T47D (cell line): ENCODE results near the gene OGFOD2.

Source experiments
- DNase-seq, 2 experiments: peaks; one replicate each; pipeline versions ENCODE4 v3.0.0 to v3.0.0-alpha.2; 2011 to 2012; ENCODE audit warnings: low read depth in 1 of 2, low spot score in 1 of 2
- JUND ChIP-seq: IDR thresholded peaks from 2 replicates; pipeline ENCODE4 v1.6.1; 2012; ENCODE audit warnings: low read depth
- in situ Hi-C: cut with HindIII; loops from 2 replicates; pipeline ENCODE4 v1.10.0; 2016; ENCODE audit warnings: low sequenced_read_pairs, low pct_unique_long_range_greater_than_20kb

OGFOD2 gene

GRCh38 chr12:122943196-122943595 lies 31.8 kb upstream of the OGFOD2 start:
- no peak for TF ChIP-seq JUND
- in situ Hi-C loops, result no loop called here

GRCh38 chr12:122944605-122945592 lies 30.1 kb upstream of the OGFOD2 start:
- in situ Hi-C loops, result no loop called here
- TF ChIP-seq JUND, result no peak
- DNase-seq, result peak in 1 of 2 experiments; percentile 66

More at GRCh38 chr12:122943196-122943595, 31.8 kb upstream of the OGFOD2 start:
- DNase-seq, result no peak

- TF ChIP-seq JUND, result no peak
- peak; percentile 76 to 91 for DNase-seq
- in situ Hi-C loops, result no loop called here
Measured at GRCh38 chr12:122946690-122947341, 28.2 kb upstream of the OGFOD2 start.

- TF ChIP-seq JUND, result no peak
- DNase-seq, result no peak
- in situ Hi-C loops, result no loop called here
Measured at GRCh38 chr12:122947352-122947792, 27.7 kb upstream of the OGFOD2 start.

- DNase-seq, result no peak
- no peak for TF ChIP-seq JUND
- in situ Hi-C loops, result no loop called here
Measured at GRCh38 chr12:122948605-122949004, 26.4 kb upstream of the OGFOD2 start.

- in situ Hi-C loops, result no loop called here
- DNase-seq, result no peak
- TF ChIP-seq JUND, result no peak
Measured at GRCh38 chr12:122949405-122949804, 25.6 kb upstream of the OGFOD2 start.

- no peak for TF ChIP-seq JUND
- in situ Hi-C loops, result no loop called here
- no peak for DNase-seq
Measured at GRCh38 chr12:122949816-122950675, 25.0 kb upstream of the OGFOD2 start.

- in situ Hi-C loops, result no loop called here
Measured at GRCh38 chr12:122951406-122951805, 23.6 kb upstream of the OGFOD2 start.

GRCh38 chr12:122951979-122952892 lies 22.8 kb upstream of the OGFOD2 start:
- in situ Hi-C loops, result no loop called here
- TF ChIP-seq JUND, result no peak
- peak; percentile 86 to 94 for DNase-seq

More at GRCh38 chr12:122951406-122951805, 23.6 kb upstream of the OGFOD2 start:
- DNase-seq, result no peak
- no peak for TF ChIP-seq JUND

GRCh38 chr12:122955156-122955555 lies 19.9 kb upstream of the OGFOD2 start:
- no peak for DNase-seq
- TF ChIP-seq JUND, result no peak
- in situ Hi-C loops, result no loop called here

GRCh38 chr12:122956035-122956434 lies 19.0 kb upstream of the OGFOD2 start:
- no peak for DNase-seq
- no peak for TF ChIP-seq JUND
- in situ Hi-C loops, result no loop called here
